HG03439 (cell line): ENCODE measurements around the gene GAB2.

Source experiments
- ATAC-seq: cut with Tn5 transposase; IDR thresholded peaks from one replicate; pipeline ENCODE4 v1.9.1; 2021; ENCODE audit warnings: mild to moderate bottlenecking, moderate library complexity; ENCODE audit not compliant: unreplicated experiment

The GAB2 gene

GRCh38 chr11:78212586-78213371 is 204.8 kb downstream of the GAB2 start:
- no peak for ATAC-seq

- ATAC-seq, result no peak
Observed at GRCh38 chr11:78211565-78211964, 206.1 kb downstream of the GAB2 start.

- no peak for ATAC-seq
Observed at GRCh38 chr11:78210000-78210608, 207.5 kb downstream of the GAB2 start.

- ATAC-seq, result no peak
Observed at GRCh38 chr11:78209478-78209877, 208.1 kb downstream of the GAB2 start.

GRCh38 chr11:78208257-78209165 is 209.1 kb downstream of the GAB2 start:
- no peak for ATAC-seq

DNA sequence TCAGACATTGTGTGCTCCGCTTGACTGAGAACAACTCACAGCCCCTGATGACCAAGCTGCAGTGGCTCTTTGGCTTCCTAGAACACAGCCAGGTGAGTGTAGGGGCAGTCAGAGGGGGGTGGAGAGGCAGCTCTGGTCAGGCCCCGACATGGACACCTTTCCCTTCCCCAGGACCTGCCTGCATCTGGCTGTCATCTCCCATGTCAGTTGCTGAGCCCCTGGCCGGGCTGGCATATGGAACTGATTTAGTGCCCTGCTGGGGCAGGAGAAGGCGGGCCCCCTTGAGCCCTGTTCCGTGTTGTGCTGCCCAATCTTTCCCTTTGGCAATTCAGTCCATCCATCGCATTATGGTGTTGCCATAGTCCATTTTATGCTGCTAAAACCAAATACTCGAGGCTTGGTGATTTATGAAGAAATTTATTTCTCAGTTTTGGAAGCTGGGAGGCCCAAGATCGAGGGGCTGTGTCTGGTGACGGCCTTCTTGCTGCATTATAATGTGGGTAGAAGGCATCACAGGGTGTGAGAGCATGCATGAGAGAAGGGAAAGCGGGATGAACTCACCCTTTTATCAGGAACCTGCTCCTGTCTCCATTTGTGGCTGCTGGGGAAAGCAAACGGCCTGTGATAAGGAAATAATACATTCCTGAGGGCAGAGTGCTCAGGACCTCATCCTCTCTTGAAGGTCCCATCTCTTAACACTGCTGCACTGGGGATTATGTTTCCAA is 209.9 kb downstream of the GAB2 start:
- ATAC-seq, result no peak

- ATAC-seq, result no peak
Observed at GRCh38 chr11:78205691-78206090, 211.9 kb downstream of the GAB2 start.

DNA sequence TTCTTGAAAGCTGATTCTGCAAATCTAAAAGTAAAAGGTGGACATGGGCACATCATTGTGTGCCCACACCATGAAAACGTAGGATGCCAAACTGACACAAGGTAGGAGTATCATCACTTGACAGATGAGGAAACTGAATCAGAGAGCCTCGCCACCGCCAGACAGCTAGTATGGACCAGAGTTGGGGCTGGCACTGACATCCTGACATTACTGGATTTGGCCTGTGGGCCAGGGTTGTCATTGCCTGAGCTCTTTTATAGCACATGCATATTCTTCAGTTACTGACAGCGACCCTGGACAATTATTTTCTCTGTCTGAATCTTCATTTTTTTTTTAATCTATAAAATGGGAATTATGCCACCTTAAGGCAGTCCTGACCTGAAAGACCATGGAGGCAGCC is 212.4 kb downstream of the GAB2 start:
- ATAC-seq, result no peak

GRCh38 chr11:78203184-78203583 is 214.4 kb downstream of the GAB2 start:
- ATAC-seq, result no peak

DNA sequence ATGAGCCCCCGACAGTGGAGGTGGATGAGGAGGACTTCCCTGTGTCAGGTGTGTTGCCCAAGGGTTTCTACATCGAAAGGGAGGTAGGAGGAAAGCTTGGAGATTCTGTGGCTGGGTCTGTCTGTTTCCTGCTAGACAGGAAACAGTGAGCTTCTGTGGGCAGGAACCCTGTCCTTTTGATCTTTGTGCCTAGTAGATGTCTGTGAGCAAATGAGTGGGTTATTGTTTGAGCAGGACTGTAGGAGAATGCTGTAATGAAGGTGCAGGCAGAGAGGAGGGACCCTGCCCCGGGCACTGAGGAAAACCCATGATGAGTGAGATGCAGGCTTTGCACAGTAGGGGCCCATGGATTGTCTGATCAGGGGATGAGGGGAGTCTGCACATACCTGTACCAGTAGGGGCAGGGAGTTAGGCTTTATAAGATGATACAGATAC is 214.9 kb downstream of the GAB2 start:
- no peak for ATAC-seq

DNA sequence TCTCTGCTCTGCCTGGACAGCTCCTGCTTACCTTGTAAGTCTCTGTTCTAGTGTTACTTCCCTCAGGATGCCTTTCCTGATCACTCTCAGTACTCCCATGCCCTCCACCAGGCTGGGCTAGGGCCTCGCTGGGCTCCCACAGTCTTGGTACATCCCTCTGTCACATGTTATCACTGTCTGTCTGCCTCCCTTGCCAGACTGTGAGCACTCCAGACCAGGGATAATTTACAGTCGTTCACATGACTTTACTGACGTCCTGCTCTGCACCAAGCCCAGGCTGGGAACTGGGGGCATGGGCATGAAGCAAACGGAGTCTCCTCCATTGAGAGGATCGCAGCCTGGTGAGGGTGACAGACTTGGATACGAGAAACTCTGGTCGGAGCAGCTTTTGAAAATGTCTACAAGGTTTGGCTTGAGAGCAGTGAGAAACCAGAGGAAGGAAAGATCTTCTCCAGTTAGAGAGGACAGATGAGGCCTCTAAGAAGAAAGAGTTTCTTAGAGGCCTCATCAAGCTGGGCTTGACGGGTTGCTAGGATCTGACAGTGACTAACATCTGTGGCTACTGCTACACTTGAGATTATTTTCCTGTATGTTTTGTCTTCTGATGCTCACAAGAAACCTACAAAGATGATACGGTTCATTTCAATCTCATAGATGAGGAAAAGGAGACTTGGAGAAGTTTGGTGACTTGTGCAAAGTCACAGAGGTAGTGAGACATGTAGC is 216.4 kb downstream of the GAB2 start:
- ATAC-seq, result no peak

GRCh38 chr11:78200553-78200952 is 217.1 kb downstream of the GAB2 start:
- ATAC-seq, result no peak

DNA sequence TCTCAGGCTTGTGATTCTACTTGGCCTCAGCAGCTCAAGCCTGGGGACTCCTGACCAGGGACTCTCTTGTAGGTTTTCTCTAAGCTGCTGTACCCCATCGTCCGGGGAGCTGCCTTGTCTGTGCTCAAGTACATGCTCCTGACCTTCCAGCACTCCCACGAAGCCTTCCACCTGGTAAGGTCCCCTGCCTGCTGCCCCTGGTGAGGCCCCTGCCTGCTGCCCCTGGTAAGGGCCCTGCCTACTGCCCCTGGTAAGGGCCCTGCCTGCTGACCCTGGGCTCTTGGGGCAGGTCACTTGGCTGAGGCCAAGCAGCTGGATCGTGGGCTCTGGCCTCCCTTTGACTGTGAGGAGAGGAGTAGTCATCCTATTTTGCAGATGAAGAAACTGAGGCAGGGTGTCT is 217.6 kb downstream of the GAB2 start:
- ATAC-seq, result no peak

DNA sequence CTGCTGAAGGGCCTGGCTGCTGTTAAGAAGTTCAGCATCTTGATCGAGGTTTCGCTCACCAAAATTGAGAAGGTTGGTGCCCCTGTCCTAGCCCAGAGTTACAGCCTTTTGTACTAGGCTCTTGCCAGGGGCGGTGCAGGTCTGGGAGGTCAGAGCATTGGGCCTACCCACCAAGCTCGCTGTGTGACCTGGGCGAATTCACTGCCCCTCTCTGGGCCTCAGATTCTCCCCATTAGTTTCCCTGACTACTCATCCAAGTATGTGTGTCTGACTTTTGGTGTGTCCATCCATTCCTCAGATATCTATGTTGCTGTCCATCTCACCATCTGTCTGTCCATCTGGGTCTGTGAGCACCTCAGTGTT is 218.0 kb downstream of the GAB2 start:
- no peak for ATAC-seq

DNA sequence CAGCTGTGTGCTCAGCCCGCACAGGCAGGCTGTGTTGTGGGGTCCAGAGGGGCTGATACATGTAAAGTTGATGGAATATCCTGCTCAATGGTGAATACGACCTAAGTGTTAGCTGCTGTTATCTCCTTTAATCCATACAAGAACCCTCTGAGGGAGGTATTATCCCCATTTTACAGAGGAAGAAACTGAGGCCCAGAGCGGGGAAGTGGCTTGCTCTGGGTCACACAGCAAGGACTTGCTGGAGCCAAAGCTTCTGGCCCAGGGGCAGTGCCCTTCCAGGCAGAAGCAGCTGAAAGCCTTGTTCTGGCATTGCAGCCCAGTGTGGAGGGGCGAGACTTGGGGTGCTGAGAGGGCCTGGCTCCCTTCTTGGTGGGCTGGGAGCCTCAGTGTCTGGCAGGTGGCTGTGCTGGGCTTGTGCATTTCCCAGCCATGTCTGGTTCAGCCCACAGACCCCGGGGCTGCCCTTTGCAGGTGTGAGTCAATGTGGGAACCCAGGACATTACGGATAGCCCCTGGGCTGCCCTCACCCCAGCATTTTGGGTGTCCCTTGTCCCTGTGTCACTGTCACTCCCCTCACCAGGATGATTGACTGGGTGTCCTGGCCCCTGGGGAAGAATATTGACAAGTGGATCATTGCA is 218.5 kb downstream of the GAB2 start:
- ATAC-seq, result no peak

GRCh38 chr11:78197816-78198215 is 219.8 kb downstream of the GAB2 start:
- no peak for ATAC-seq

- no peak for ATAC-seq
Observed at GRCh38 chr11:78196661-78197091, 220.9 kb downstream of the GAB2 start.

DNA sequence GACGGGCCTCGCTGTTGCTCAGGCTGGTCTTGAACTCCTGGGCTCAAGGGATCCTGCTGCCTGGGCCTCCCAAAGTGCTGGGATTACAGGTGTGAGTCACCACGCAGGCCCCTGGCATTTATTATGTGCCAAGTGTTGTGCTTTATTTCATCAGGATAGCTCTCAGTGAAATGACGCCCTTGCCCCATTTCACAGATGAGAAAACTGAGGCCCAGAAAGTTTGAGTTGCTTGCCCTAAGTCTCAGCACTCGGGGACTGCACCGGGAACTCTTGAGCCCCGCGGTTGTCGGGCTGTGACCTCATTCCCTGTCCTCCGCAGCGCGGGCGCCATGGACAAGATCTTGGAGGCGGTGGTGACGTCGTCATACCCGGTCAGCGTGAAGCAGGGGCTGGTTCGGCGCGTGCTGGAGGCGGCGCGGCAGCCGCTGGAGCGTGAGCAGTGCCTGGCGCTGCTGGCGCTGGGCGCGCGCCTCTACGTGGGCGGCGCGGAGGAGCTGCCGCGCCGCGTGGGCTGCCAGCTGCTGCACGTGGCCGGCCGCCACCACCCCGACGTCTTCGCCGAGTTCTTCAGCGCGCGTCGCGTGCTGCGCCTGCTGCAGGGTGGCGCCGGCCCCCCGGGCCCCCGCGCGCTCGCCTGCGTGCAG is 221.6 kb downstream of the GAB2 start:
- no peak for ATAC-seq

GRCh38 chr11:78194490-78194889 is 223.1 kb downstream of the GAB2 start:
- ATAC-seq, result no peak
